ENCODE data around the gene ENDOD1. TPM values are rescaled to one million over a fixed set of nuclear protein-coding genes. Genes with fewer than 3 reads are reported as not detected.

ENDOD1 gene
- polyA plus RNA-seq, 2 of the 4 experiments (the other 2 are of a cell fraction): 8.3 to 8.8 TPM

GRCh38 chr11:95140397-95141033 is 50.9 kb downstream of the ENDOD1 start:
- H3K4me3 ChIP-seq: no peak overlapping the region
- ATAC-seq (no peak), FAIRE-seq (no peak), DNase-seq (ENCODE audit: low read depth in 1 of 2, low spot score in 1 of 2) (no peak)
- no peak overlapping the region for H3K27ac ChIP-seq
- no peak overlapping the region for H3K4me2 ChIP-seq
- TF ChIP-seq POLR2A (IDR thresholded peaks at IDR 0.05; ENCODE audit: low read length): no peak
- no peak for TF ChIP-seq E2F6 (IDR thresholded peaks at IDR 0.05; ENCODE audit: borderline replicate concordance, low read depth)
- no peak for TF ChIP-seq RAD21 (conservative IDR thresholded peaks at IDR 0.05 in 1 of 2, IDR thresholded peaks at IDR 0.05 in 1 of 2)
- TF ChIP-seq FOSL2 (IDR thresholded peaks at IDR 0.05): no peak
- no peak for TF ChIP-seq FOSL2 (CRISPR knock-in tag; IDR thresholded peaks at IDR 0.05)
- no peak for TF ChIP-seq BHLHE40 (IDR thresholded peaks at IDR 0.05; ENCODE audit: low read depth, low read length)
- TF ChIP-seq CBX8 (IDR thresholded peaks at IDR 0.05): 0 out of 2 replicates have a peak, but pooled peaks have one; percentile 62
- no peak for TF ChIP-seq CHD2 (IDR thresholded peaks at IDR 0.05; ENCODE audit: low read length, partially characterized antibody)
- ChIA-PET POLR2A (no interaction called here), CTCF (interaction anchor here (0.7 to 2.7 kb wide), 4 partner anchors 10 to 67 kb away, joined by 4 to 8 read pairs (median 4); no protein-coding TSS in a partner anchor)
- H3K4me1 ChIP-seq: no peaks in the 10 kb centered on the region
- no peaks in the 10 kb centered on the region for H3K9me3 ChIP-seq
- WGBS (ENCODE audit: missing lambda C conversion rate): 48% methylated on average over 4 of the region's 4 CpGs

DNA sequence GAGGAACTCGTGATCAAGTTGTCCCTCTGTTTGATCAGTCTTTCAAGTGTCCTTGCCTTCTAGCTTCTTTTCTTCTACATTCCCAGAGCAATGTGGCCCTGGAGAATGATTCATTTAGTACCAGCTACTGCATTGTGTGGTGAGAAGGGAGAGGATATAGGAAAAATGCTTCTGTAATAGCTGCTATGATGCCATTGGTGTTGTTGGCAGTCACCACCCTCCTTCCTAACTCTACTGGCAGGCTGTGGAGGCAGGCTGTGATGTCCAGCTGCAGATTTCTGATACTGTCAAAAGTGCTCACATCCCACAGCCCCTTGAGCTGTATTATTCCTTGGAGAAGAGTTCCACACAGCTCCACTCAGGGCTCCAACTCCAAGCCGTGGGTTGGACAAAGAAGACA is 52.8 kb downstream of the ENDOD1 start:
- POLR2A ChIA-PET: no interaction called here
- 10% methylated on average over 2 of the region's 2 CpGs for WGBS (ENCODE audit: missing lambda C conversion rate)
- no peaks in the 10 kb centered on the region for H3K9me3 ChIP-seq
- peaks cover 4% of the 10 kb centered on the region; the same call in 1 of the 3 replicates for H3K4me1 ChIP-seq
- H3K4me2 ChIP-seq: no peak overlapping the region
- TF ChIP-seq FOXS1 (CRISPR knock-in tag; IDR thresholded peaks at IDR 0.05): no peak
- no peak for TF ChIP-seq RAD21 (conservative IDR thresholded peaks at IDR 0.05 in 1 of 2, IDR thresholded peaks at IDR 0.05 in 1 of 2)
- TF ChIP-seq ESRRA (IDR thresholded peaks at IDR 0.05; ENCODE audit: borderline replicate concordance, low read length): no peak
- TF ChIP-seq, protein P1, sequence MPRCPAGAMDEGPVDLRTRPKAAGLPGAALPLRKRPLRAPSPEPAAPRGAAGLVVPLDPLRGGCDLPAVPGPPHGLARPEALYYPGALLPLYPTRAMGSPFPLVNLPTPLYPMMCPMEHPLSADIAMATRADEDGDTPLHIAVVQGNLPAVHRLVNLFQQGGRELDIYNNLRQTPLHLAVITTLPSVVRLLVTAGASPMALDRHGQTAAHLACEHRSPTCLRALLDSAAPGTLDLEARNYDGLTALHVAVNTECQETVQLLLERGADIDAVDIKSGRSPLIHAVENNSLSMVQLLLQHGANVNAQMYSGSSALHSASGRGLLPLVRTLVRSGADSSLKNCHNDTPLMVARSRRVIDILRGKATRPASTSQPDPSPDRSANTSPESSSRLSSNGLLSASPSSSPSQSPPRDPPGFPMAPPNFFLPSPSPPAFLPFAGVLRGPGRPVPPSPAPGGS (IDR thresholded peaks at IDR 0.05): no peak
- TF ChIP-seq FOSL2 (IDR thresholded peaks at IDR 0.05): no peak
- no peak for TF ChIP-seq FOSL2 (CRISPR knock-in tag; IDR thresholded peaks at IDR 0.05)
- TF ChIP-seq E2F6 (IDR thresholded peaks at IDR 0.05; ENCODE audit: borderline replicate concordance, low read depth): no peak
- TF ChIP-seq, protein P2, sequence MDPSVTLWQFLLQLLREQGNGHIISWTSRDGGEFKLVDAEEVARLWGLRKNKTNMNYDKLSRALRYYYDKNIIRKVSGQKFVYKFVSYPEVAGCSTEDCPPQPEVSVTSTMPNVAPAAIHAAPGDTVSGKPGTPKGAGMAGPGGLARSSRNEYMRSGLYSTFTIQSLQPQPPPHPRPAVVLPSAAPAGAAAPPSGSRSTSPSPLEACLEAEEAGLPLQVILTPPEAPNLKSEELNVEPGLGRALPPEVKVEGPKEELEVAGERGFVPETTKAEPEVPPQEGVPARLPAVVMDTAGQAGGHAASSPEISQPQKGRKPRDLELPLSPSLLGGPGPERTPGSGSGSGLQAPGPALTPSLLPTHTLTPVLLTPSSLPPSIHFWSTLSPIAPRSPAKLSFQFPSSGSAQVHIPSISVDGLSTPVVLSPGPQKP (IDR thresholded peaks at IDR 0.05; ENCODE audit: low read depth, low read length): no peak
- TF ChIP-seq GATA3 (IDR thresholded peaks at IDR 0.05; ENCODE audit: borderline replicate concordance): no peak
- no peak for TF ChIP-seq POLR2A (IDR thresholded peaks at IDR 0.05; ENCODE audit: low read length)
- no peak for TF ChIP-seq MAZ (IDR thresholded peaks at IDR 0.05; ENCODE audit: borderline replicate concordance, low read depth, low read length)
- TF ChIP-seq CBX8 (IDR thresholded peaks at IDR 0.05): no peak
- TF ChIP-seq, protein P3, sequence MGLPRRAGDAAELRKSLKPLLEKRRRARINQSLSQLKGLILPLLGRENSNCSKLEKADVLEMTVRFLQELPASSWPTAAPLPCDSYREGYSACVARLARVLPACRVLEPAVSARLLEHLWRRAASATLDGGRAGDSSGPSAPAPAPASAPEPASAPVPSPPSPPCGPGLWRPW (IDR thresholded peaks at IDR 0.05): no peak
- TF ChIP-seq CHD4 (IDR thresholded peaks at IDR 0.05; ENCODE audit: borderline replicate concordance): no peak
- TF ChIP-seq RCOR1 (IDR thresholded peaks at IDR 0.05; ENCODE audit: low read depth, low read length): no peak
- TF ChIP-seq, protein P4, sequence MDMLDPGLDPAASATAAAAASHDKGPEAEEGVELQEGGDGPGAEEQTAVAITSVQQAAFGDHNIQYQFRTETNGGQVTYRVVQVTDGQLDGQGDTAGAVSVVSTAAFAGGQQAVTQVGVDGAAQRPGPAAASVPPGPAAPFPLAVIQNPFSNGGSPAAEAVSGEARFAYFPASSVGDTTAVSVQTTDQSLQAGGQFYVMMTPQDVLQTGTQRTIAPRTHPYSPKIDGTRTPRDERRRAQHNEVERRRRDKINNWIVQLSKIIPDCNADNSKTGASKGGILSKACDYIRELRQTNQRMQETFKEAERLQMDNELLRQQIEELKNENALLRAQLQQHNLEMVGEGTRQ (IDR thresholded peaks at IDR 0.05): no peak
- TF ChIP-seq NPAS2 (CRISPR knock-in tag; IDR thresholded peaks at IDR 0.05; ENCODE audit: borderline replicate concordance): no peak
- TF ChIP-seq HOXB5 (CRISPR knock-in tag; IDR thresholded peaks at IDR 0.05): no peak
- TF ChIP-seq POLR2AphosphoS2 (conservative IDR thresholded peaks at IDR 0.05; ENCODE audit: low read length): no peak
- TF ChIP-seq, protein P5, sequence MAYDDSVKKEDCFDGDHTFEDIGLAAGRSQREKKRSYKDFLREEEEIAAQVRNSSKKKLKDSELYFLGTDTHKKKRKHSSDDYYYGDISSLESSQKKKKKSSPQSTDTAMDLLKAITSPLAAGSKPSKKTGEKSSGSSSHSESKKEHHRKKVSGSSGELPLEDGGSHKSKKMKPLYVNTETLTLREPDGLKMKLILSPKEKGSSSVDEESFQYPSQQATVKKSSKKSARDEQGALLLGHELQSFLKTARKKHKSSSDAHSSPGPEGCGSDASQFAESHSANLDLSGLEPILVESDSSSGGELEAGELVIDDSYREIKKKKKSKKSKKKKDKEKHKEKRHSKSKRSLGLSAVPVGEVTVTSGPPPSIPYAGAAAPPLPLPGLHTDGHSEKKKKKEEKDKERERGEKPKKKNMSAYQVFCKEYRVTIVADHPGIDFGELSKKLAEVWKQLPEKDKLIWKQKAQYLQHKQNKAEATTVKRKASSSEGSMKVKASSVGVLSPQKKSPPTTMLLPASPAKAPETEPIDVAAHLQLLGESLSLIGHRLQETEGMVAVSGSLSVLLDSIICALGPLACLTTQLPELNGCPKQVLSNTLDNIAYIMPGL (CRISPR knock-in tag; IDR thresholded peaks at IDR 0.05; ENCODE audit: borderline replicate concordance): no peak
- FAIRE-seq (no peak), ATAC-seq (no peak), DNase-seq (ENCODE audit: low read depth in 1 of 2, low spot score in 1 of 2) (no peak)
- H3K4me3 ChIP-seq: no peak overlapping the region
- CTCF ChIA-PET: interaction anchor here (0.9 to 2.7 kb wide), 3 partner anchors 8 to 52 kb away, joined by 4 to 8 read pairs (median 5); partner anchors contain the start of gene ENDOD1
- no peak overlapping the region for H3K27ac ChIP-seq

Data from A549 (cell line).